KMS-11 (cell line): ENCODE measurements around the gene IFI27L1.

Source experiments
- H2AFZ ChIP-seq: fragments of 200-600 bp; sonication (generic); 2 replicates; pipeline ENCODE4 v1.6.1; 2016; ENCODE audit warnings: antibody characterized with exemption, mixed run types, low read depth
- H3K27ac ChIP-seq: fragments of 200-600 bp; sonication (generic); 2 replicates; pipeline ENCODE4 v1.6.1; 2016; ENCODE audit warnings: mild to moderate bottlenecking, mixed run types
- H3K27me3 ChIP-seq: fragments of 200-600 bp; sonication (generic); 2 replicates; pipeline ENCODE4 v1.6.1; 2017; ENCODE audit warnings: mild to moderate bottlenecking, low read depth, mixed run types, moderate library complexity; ENCODE audit not compliant: insufficient read depth
- H3K36me3 ChIP-seq: fragments of 200-600 bp; sonication (generic); 2 replicates; pipeline ENCODE4 v1.6.1; 2017; ENCODE audit warnings: mild to moderate bottlenecking, mixed run types; ENCODE audit not compliant: insufficient read depth
- H3K4me1 ChIP-seq: fragments of 200-600 bp; sonication (generic); 2 replicates; pipeline ENCODE4 v1.6.1; 2016; ENCODE audit warnings: mild to moderate bottlenecking, low read depth, mixed run types; ENCODE audit not compliant: poor library complexity, severe bottlenecking
- H3K4me2 ChIP-seq: fragments of 200-600 bp; sonication (generic); 2 replicates; pipeline ENCODE4 v1.7.0; 2016; ENCODE audit warnings: mild to moderate bottlenecking, mixed run types
- H3K4me3 ChIP-seq: fragments of 200-600 bp; sonication (generic); IDR thresholded peaks from 2 replicates; pipeline ENCODE4 v1.6.1; 2017; ENCODE audit warnings: low read depth, low read length, mixed read lengths; ENCODE audit not compliant: insufficient read depth
- H3K79me2 ChIP-seq: fragments of 200-600 bp; sonication (generic); 2 replicates; pipeline ENCODE4 v1.6.1; 2016; ENCODE audit warnings: low read depth, mixed run types; ENCODE audit not compliant: insufficient read depth
- H3K9ac ChIP-seq: fragments of 200-600 bp; sonication (generic); 2 replicates; pipeline ENCODE4 v1.6.1; 2016; ENCODE audit warnings: mild to moderate bottlenecking, mixed run types
- H4K20me1 ChIP-seq: fragments of 200-600 bp; sonication (generic); 2 replicates; pipeline ENCODE4 v1.6.1; 2016; ENCODE audit warnings: mild to moderate bottlenecking, mixed run types; ENCODE audit not compliant: insufficient read depth
- CTCF ChIP-seq: fragments of 200-600 bp; sonication (generic); conservative IDR thresholded peaks from 2 replicates; pipeline ENCODE4 v1.6.1; 2017; ENCODE audit warnings: low read depth, mild to moderate bottlenecking, antibody characterized with exemption, low read length, moderate library complexity, mixed read lengths

The IFI27L1 gene

DNA sequence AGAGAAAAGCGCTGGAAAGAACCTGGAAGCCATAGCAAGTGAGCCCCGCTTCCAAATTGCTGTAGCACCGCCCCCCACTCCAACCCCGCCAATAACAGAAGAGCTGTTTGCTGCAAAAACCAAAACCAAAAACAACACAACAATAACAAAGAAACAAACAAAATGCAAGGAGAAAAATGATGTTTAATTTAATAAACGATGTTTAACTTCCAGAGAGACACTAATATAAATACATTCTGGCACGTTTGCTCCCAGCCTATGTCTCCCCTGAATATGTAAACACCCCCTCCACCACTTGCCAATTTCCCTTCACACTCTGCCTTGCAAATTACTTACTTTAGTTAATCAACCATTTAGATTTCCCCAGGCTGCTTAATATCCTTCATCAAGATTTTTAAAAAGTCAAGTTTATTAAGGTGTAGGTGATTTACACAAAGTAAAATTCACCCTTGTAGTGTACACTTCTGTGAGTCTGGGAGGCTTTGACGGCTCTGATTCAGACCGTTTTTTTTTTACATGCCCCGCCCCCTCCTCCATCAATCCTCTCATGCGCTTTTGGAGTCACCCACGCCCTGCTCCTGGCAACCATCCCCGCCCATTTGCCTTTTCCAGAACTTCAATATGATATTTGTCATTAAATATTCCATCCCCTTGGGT is 48.8 kb downstream of the IFI27L1 start:
- H3K79me2 ChIP-seq, result no peaks in the 10 kb centered on the region
- H2AFZ ChIP-seq, result peak overlapping the region; percentile 91
- H4K20me1 ChIP-seq, result no peaks in the 10 kb centered on the region
- no peak overlapping the region; the same call in 1 of the 2 replicates for H3K9ac ChIP-seq
- 0 out of 2 replicates have a peak, but pooled peaks have one; percentile 35 for TF ChIP-seq CTCF
- no peak overlapping the region for H3K4me3 ChIP-seq
- peaks cover 4% of the 10 kb centered on the region for H3K4me1 ChIP-seq
- no peaks in the 10 kb centered on the region for H3K36me3 ChIP-seq
- no peaks in the 10 kb centered on the region for H3K27me3 ChIP-seq
- H3K4me2 ChIP-seq, result peak overlapping the region; percentile 81
- no peak overlapping the region for H3K27ac ChIP-seq

- no peak overlapping the region for H2AFZ ChIP-seq
- H3K9ac ChIP-seq, result no peak overlapping the region
- no peaks in the 10 kb centered on the region for H4K20me1 ChIP-seq
- TF ChIP-seq CTCF, result peak; percentile 81
- H3K4me2 ChIP-seq, result 0 out of 2 replicates have a peak overlapping the region, but pooled peaks have one; percentile 26
- no peak overlapping the region for H3K4me3 ChIP-seq
- H3K4me1 ChIP-seq, result peaks cover 9% of the 10 kb centered on the region
- H3K27me3 ChIP-seq, result no peaks in the 10 kb centered on the region
- H3K79me2 ChIP-seq, result no peaks in the 10 kb centered on the region
- no peaks in the 10 kb centered on the region for H3K36me3 ChIP-seq
- no peak overlapping the region for H3K27ac ChIP-seq
Observed at GRCh38 chr14:94132285-94132887, 51.3 kb downstream of the IFI27L1 start.

GRCh38 chr14:94135476-94135875 is 54.4 kb downstream of the IFI27L1 start:
- Histone ChIP-seq H2AFZ (no peak overlapping the region), H3K27ac (no peak overlapping the region), H4K20me1 (no peaks in the 10 kb centered on the region), H3K4me1 (peaks cover 6% of the 10 kb centered on the region), H3K79me2 (no peaks in the 10 kb centered on the region), H3K27me3 (no peaks in the 10 kb centered on the region), H3K4me3 (no peak overlapping the region), H3K36me3 (no peaks in the 10 kb centered on the region), H3K9ac (no peak overlapping the region), H3K4me2 (no peak overlapping the region)
- TF ChIP-seq CTCF, result no peak

- peaks cover 5% of the 10 kb centered on the region for H3K4me1 ChIP-seq
- no peaks in the 10 kb centered on the region for H3K36me3 ChIP-seq
- H3K4me3 ChIP-seq, result no peak overlapping the region
- H3K27me3 ChIP-seq, result no peaks in the 10 kb centered on the region
- peak; percentile 90 for TF ChIP-seq CTCF
- H4K20me1 ChIP-seq, result no peaks in the 10 kb centered on the region
- peak overlapping the region; percentile 42; the same call in 1 of the 2 replicates for H2AFZ ChIP-seq
- H3K79me2 ChIP-seq, result no peaks in the 10 kb centered on the region
- peak overlapping the region; percentile 3; the same call in 1 of the 2 replicates for H3K4me2 ChIP-seq
- no peak overlapping the region for H3K9ac ChIP-seq
- no peak overlapping the region for H3K27ac ChIP-seq
Observed at GRCh38 chr14:94136575-94137331, 55.6 kb downstream of the IFI27L1 start.
